ENCODE measurements around the gene TRIM44. TPM values are rescaled to one million over a fixed set of nuclear protein-coding genes. Genes with fewer than 3 reads are reported as not detected.

The TRIM44 gene
- total RNA-seq, 5 donors from 2014 or later (not counting 1 experiment from before 2014, with no cell fraction given) = 39.8 to 58.4 (median 51.7) TPM

DNA sequence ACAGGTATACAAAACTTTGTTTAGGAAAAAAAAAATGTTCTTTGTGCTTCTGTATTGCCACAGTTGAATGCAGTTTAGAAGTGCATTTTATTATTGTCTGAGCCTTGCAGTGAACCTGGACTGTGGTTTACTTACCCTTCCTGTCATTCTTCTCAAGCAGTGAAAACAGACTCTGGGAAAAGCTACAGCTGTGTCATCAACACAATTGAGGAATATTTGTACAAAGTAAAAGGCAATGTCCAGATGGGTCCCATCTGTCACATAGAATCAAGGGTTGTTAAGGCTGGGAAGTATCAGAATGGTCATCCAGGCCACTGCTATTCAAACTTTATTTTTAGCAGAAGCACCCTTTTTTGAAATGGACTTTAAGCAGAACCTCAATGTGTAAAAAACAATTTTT lies 73.3 kb downstream of the TRIM44 start:
- no peak for DNase-seq
- peaks cover 4 to 7% of the 10 kb centered on the region in 2 donors for H3K36me3 ChIP-seq (ENCODE audit: control insufficient read depth in 2 of 2, extremely low read depth in 1 of 2, insufficient read depth in 1 of 2, low read length in 1 of 2)
- Mint-ChIP-seq H3K4me3 (no peak overlapping the region), H3K9me3 (peaks cover 0 to 5% (median 2%) of the 10 kb centered on the region in 3 donors), H3K27me3 (no peaks in the 10 kb centered on the region), H3K27ac (no peak overlapping the region), H3K36me3 (peaks cover 69% of the 10 kb centered on the region), H3K4me1 (peaks cover 44 to 58% (median 53%) of the 10 kb centered on the region in 3 donors)
- H3K4me3 ChIP-seq (ENCODE audit: control insufficient read depth in 1 of 2, extremely low read depth in 1 of 2, low read length in 1 of 2) = no peak overlapping the region
- ChIA-PET POLR2A (no interaction called here), CTCF (no interaction called here)
- H3K4me1 ChIP-seq (ENCODE audit: control insufficient read depth in 1 of 2, extremely low read depth in 1 of 2, insufficient read depth in 2 of 2, low read length in 2 of 2) = peaks cover 0 to 16% of the 10 kb centered on the region in 2 experiments
- no peaks in the 10 kb centered on the region for H3K27me3 ChIP-seq (replicated peaks in 1 of 2; ENCODE audit: control insufficient read depth in 2 of 2, extremely low read depth in 1 of 2, insufficient read depth in 2 of 2, low read length in 1 of 2)
- no peaks in the 10 kb centered on the region for H3K9me3 ChIP-seq
- no peak for ATAC-seq (replicated peaks in 1 of 4)
- no peak overlapping the region for H3K27ac ChIP-seq (ENCODE audit: low read length)

DNA sequence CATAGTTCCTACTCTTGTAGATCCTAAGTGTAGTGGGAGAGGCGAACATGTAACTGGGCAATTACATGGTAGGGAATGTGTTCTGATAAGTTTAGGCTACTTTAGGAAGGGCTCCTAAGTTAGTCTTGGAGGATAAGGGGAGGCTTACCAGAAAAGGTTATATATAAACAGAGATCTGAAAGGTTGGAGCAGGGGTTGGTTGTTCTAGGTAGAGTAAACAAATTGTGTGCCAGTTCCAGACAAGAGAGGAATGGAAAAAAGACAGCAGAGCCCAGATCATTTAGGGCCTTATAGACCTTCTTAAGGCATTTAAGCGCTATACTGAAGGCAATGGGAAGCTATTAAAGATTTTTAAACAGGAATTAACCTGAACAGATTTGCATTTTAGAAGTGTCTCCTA lies 74.4 kb downstream of the TRIM44 start:
- peaks cover 69% of the 10 kb centered on the region for H3K36me3 Mint-ChIP-seq
- Histone ChIP-seq H3K9me3 (no peaks in the 10 kb centered on the region), H3K27me3 (replicated peaks in 1 of 2; ENCODE audit: control insufficient read depth in 2 of 2, extremely low read depth in 1 of 2, insufficient read depth in 2 of 2, low read length in 1 of 2) (no peaks in the 10 kb centered on the region), H3K4me3 (ENCODE audit: control insufficient read depth in 1 of 2, extremely low read depth in 1 of 2, low read length in 1 of 2) (no peak overlapping the region), H3K36me3 (ENCODE audit: control insufficient read depth in 2 of 2, extremely low read depth in 1 of 2, insufficient read depth in 1 of 2, low read length in 1 of 2) (peaks cover 4 to 11% of the 10 kb centered on the region in 2 donors), H3K27ac (ENCODE audit: low read length) (no peak overlapping the region), H3K4me1 (ENCODE audit: control insufficient read depth in 1 of 2, extremely low read depth in 1 of 2, insufficient read depth in 2 of 2, low read length in 2 of 2) (peaks cover 0 to 20% of the 10 kb centered on the region in 2 experiments)
- no peak overlapping the region for H3K4me3 Mint-ChIP-seq
- CTCF ChIA-PET = no interaction called here
- POLR2A ChIA-PET = no interaction called here
- H3K4me1 Mint-ChIP-seq = peaks cover 45 to 61% (median 58%) of the 10 kb centered on the region in 3 donors
- no peaks in the 10 kb centered on the region for H3K27me3 Mint-ChIP-seq
- no peak overlapping the region for H3K27ac Mint-ChIP-seq
- 100% methylated on average over 2 of the region's 2 CpGs for WGBS (ENCODE audit: insufficient coverage)
- H3K9me3 Mint-ChIP-seq = peaks cover 0 to 5% (median 0%) of the 10 kb centered on the region in 3 donors
- no peak for ATAC-seq (replicated peaks in 1 of 4)
- DNase-seq = no peak

DNA sequence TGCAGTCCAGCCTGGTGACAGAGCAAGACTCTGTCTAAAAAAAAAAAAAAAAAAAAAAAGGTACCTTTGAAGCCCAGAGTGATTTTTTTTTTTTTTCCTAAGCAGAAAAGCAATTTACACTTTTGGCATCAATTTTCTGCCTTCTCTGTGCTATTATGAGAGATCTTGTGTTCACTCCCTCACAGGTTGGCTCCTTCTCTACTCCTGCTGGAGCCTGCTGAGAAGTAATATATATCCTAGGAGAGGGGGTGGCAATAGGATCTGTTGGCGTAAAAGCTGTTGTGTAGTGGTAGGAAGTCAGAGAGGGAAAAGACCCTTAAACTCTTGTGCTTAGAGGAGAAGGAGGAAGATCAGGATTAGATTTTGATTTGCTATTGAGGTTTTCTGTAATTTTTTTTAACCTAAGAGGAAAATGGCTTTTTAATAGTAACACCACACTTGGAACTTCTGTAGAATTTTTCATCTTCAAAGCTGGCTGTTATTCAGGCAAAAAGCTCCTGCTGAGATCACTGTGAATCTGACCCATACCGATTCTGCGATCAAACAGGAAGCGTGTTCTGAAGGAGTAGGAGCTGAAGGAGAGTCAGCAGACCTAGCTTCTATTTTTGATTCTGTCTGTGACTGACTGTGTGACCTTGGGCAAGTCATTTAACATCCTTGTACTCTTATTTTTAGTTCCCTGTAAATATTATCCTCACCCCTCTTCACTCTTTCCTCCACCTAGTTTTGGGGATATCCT lies 77.7 kb downstream of the TRIM44 start:
- no peak for DNase-seq
- 60% methylated on average over 2 of the region's 4 CpGs for WGBS (ENCODE audit: insufficient coverage)
- H3K27me3 Mint-ChIP-seq = no peaks in the 10 kb centered on the region
- no peaks in the 10 kb centered on the region for H3K27me3 ChIP-seq (replicated peaks in 1 of 2; ENCODE audit: control insufficient read depth in 2 of 2, extremely low read depth in 1 of 2, insufficient read depth in 2 of 2, low read length in 1 of 2)
- peaks cover 0 to 15% of the 10 kb centered on the region in 2 experiments for H3K4me1 ChIP-seq (ENCODE audit: control insufficient read depth in 1 of 2, extremely low read depth in 1 of 2, insufficient read depth in 2 of 2, low read length in 2 of 2)
- H3K36me3 ChIP-seq (ENCODE audit: control insufficient read depth in 2 of 2, extremely low read depth in 1 of 2, insufficient read depth in 1 of 2, low read length in 1 of 2) = peaks cover 4 to 13% of the 10 kb centered on the region in 2 donors
- ATAC-seq (replicated peaks in 1 of 4) = no peak
- ChIA-PET CTCF (no interaction called here), POLR2A (interaction anchor here in 1 of 2 donors (0.6 kb wide), 1 partner anchor 73 kb away, joined by 3 read pairs; no protein-coding TSS in a partner anchor)
- H3K9me3 Mint-ChIP-seq = no peaks in the 10 kb centered on the region
- H3K9me3 ChIP-seq = no peaks in the 10 kb centered on the region
- peaks cover 63% of the 10 kb centered on the region for H3K36me3 Mint-ChIP-seq
- peaks cover 31 to 44% (median 41%) of the 10 kb centered on the region in 3 donors for H3K4me1 Mint-ChIP-seq
- H3K4me3 Mint-ChIP-seq = no peak overlapping the region
- no peak overlapping the region for H3K4me3 ChIP-seq (ENCODE audit: control insufficient read depth in 1 of 2, extremely low read depth in 1 of 2, low read length in 1 of 2)
- H3K27ac Mint-ChIP-seq = no peak overlapping the region
- no peak overlapping the region for H3K27ac ChIP-seq (ENCODE audit: low read length)

DNA sequence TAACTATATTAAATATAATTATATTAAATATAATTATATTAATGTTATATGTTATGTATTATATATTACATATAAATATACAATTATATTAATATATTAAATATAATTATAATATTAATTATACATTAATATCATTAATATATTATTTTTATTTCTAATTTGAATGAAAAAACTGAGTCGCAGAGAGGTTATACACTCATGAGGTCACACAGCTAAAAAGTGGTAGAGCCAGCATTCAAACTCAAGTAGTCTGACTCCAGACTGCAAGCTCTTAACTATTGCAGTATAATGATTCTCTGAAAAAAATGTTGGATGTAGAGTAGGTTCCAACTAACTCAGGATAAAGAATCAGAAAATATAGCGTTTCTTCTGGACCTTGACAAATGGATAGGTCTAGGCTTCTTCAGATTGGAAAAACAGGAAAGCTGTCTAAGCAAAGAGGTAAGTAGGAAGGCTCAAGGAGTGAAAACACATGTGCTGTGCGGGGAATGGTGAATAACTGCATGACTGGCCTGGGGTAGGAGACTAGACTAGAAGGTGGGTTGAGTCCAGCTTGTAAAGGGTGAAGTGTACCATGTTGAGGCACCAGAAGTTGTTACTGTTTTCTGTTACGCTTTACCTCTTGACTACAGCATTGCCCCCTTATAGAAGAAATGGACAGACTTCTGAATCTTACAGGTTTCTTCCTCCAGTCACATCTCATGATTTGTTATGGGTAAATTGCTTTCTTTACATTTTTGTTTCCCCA lies 80.3 kb downstream of the TRIM44 start:
- ChIA-PET POLR2A (no interaction called here), CTCF (no interaction called here)
- H3K36me3 Mint-ChIP-seq = peaks cover 63% of the 10 kb centered on the region
- H3K4me1 Mint-ChIP-seq = peaks cover 22 to 28% (median 26%) of the 10 kb centered on the region in 3 donors
- no peak overlapping the region for H3K27ac Mint-ChIP-seq
- peaks cover 0 to 6% of the 10 kb centered on the region in 2 donors for H3K36me3 ChIP-seq (ENCODE audit: control insufficient read depth in 2 of 2, extremely low read depth in 1 of 2, insufficient read depth in 1 of 2, low read length in 1 of 2)
- no peaks in the 10 kb centered on the region for H3K9me3 Mint-ChIP-seq
- no peaks in the 10 kb centered on the region for H3K9me3 ChIP-seq
- no peak for ATAC-seq (replicated peaks in 1 of 4)
- no peaks in the 10 kb centered on the region for H3K27me3 ChIP-seq (replicated peaks in 1 of 2; ENCODE audit: control insufficient read depth in 2 of 2, extremely low read depth in 1 of 2, insufficient read depth in 2 of 2, low read length in 1 of 2)
- H3K4me3 ChIP-seq (ENCODE audit: control insufficient read depth in 1 of 2, extremely low read depth in 1 of 2, low read length in 1 of 2) = no peak overlapping the region
- no peaks in the 10 kb centered on the region for H3K27me3 Mint-ChIP-seq
- no peak for DNase-seq
- 91% methylated on average over 2 of the region's 4 CpGs for WGBS (ENCODE audit: insufficient coverage)
- peaks cover 0 to 12% of the 10 kb centered on the region in 2 experiments for H3K4me1 ChIP-seq (ENCODE audit: control insufficient read depth in 1 of 2, extremely low read depth in 1 of 2, insufficient read depth in 2 of 2, low read length in 2 of 2)
- no peak overlapping the region for H3K4me3 Mint-ChIP-seq
- no peak overlapping the region for H3K27ac ChIP-seq (ENCODE audit: low read length)

DNA sequence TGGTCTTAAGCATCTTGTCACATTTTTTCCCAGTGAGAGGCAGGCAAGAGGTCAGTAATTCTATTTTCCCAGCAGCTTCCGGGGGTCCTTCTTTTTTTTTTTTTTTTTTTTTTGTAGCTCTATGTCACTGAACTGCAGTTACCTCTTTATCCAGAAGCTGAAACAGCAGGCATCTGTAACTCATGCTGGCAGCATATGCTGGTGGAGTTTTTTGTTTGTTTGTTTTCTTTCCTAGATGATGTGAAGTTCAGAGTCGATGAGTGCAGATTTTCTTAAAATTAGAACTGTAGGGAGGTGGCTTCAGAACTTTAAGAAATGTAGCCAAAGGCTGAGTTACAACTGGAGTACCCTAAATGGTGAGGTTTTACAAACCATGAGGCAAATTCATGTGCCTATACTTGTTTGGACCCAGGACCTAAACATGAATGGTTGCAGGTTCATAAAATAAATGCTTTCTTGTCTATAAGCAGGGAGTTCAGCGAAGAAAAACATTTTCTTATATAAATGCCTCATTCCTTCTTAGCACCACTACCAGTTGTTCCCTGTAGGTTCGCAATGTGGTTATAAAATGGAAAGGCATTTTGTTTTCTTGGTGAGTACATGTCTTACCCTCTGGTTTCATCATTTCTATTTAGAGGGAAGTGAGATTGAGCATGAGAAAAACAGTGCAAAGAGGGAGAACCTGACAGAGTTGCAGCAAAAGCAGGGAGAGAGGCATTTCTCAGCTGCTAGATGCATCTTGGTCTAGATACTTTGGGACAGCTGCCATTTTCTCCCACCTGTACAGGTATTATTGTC lies 84.0 kb downstream of the TRIM44 start:
- Mint-ChIP-seq H3K4me1 (peaks cover 4 to 9% (median 5%) of the 10 kb centered on the region in 3 donors), H3K36me3 (peaks cover 61% of the 10 kb centered on the region), H3K9me3 (no peaks in the 10 kb centered on the region), H3K4me3 (no peak overlapping the region), H3K27me3 (no peaks in the 10 kb centered on the region), H3K27ac (no peak overlapping the region)
- ChIA-PET POLR2A (no interaction called here), CTCF (no interaction called here)
- Histone ChIP-seq H3K4me3 (ENCODE audit: control insufficient read depth in 1 of 2, extremely low read depth in 1 of 2, low read length in 1 of 2) (no peak overlapping the region), H3K9me3 (no peaks in the 10 kb centered on the region), H3K27ac (ENCODE audit: low read length) (no peak overlapping the region), H3K36me3 (ENCODE audit: control insufficient read depth in 2 of 2, extremely low read depth in 1 of 2, insufficient read depth in 1 of 2, low read length in 1 of 2) (peaks cover 0 to 3% of the 10 kb centered on the region in 2 donors), H3K27me3 (replicated peaks in 1 of 2; ENCODE audit: control insufficient read depth in 2 of 2, extremely low read depth in 1 of 2, insufficient read depth in 2 of 2, low read length in 1 of 2) (no peaks in the 10 kb centered on the region), H3K4me1 (ENCODE audit: control insufficient read depth in 1 of 2, extremely low read depth in 1 of 2, insufficient read depth in 2 of 2, low read length in 2 of 2) (no peaks in the 10 kb centered on the region)
- DNase-seq = no peak
- no peak for ATAC-seq (replicated peaks in 1 of 4)
- WGBS (ENCODE audit: insufficient coverage) = 92% methylated on average over 1 of the region's 4 CpGs

DNA sequence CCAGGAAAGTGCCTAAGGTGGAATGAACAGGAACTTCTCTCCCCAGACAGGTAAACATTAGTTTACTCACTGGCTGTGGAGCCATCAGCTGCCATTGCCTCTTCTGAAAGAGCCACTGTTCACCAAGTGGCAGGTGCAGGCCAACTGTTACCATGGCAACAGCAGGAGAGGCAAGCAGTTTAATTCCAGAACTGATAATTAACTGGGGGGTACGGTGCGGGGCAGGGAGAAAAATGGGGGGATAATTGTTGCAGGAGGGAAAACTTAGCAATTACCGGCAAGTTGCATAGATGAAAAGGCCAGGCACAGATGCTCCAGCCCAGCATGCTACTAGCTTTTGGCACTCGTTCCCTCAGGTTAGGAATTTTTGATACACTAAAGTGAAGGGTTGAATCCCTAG lies 85.1 kb downstream of the TRIM44 start:
- ATAC-seq (replicated peaks in 1 of 4) (no peak), DNase-seq (no peak)
- Histone ChIP-seq H3K4me1 (ENCODE audit: control insufficient read depth in 1 of 2, extremely low read depth in 1 of 2, insufficient read depth in 2 of 2, low read length in 2 of 2) (no peaks in the 10 kb centered on the region), H3K36me3 (ENCODE audit: control insufficient read depth in 2 of 2, extremely low read depth in 1 of 2, insufficient read depth in 1 of 2, low read length in 1 of 2) (peaks cover 0 to 3% of the 10 kb centered on the region in 2 donors), H3K9me3 (no peaks in the 10 kb centered on the region), H3K27me3 (replicated peaks in 1 of 2; ENCODE audit: control insufficient read depth in 2 of 2, extremely low read depth in 1 of 2, insufficient read depth in 2 of 2, low read length in 1 of 2) (no peaks in the 10 kb centered on the region), H3K4me3 (ENCODE audit: control insufficient read depth in 1 of 2, extremely low read depth in 1 of 2, low read length in 1 of 2) (no peak overlapping the region), H3K27ac (ENCODE audit: low read length) (no peak overlapping the region)
- ChIA-PET CTCF (interaction anchor here (0.7 to 1.0 kb wide), 2 partner anchors 13 to 136 kb away, joined by 3 read pairs; no protein-coding TSS in a partner anchor), POLR2A (no interaction called here)
- no peaks in the 10 kb centered on the region for H3K9me3 Mint-ChIP-seq
- H3K4me3 Mint-ChIP-seq = no peak overlapping the region
- no peak overlapping the region for H3K27ac Mint-ChIP-seq
- H3K27me3 Mint-ChIP-seq = no peaks in the 10 kb centered on the region
- WGBS (ENCODE audit: insufficient coverage) = 94% methylated on average over 4 of the region's 4 CpGs
- H3K36me3 Mint-ChIP-seq = peaks cover 69% of the 10 kb centered on the region
- peaks cover 5 to 9% (median 7%) of the 10 kb centered on the region in 3 donors for H3K4me1 Mint-ChIP-seq

All from T-cell (primary cell).